Endothelial cell of umbilical vein (primary cell): ENCODE results near the gene LRRC41. TPM values are rescaled to one million over a fixed set of nuclear protein-coding genes. Genes with fewer than 3 reads are reported as not detected.
"Not testable (repeated sequence)": the region's sequence is repeated elsewhere in the genome, so short reads cannot be mapped to it uniquely, and the experiment has no call there.

ENCODE experiments used
- BruUV-seq: library from RNA; stranded (reverse); fragments of 400-500 nt; replicated peaks from 2 replicates; lab custom pipeline; 2021; lab: Mats Ljungman, UMichigan
- CTCF ChIA-PET: fragments of 300-600, 350-600 bp; sonication (Branson Sonifier 250); formaldehyde crosslinking; loops from one replicate; lab custom pipeline; 2021; ENCODE audit warnings: antibody characterized with exemption, inconsistent platforms; lab: Charles Lee
- POLR2A ChIA-PET: fragments of 300-600, 350-600 bp; sonication (Branson Sonifier 250); formaldehyde crosslinking; loops from one replicate; lab custom pipeline; 2021; ENCODE audit warnings: antibody characterized with exemption, inconsistent platforms; lab: Charles Lee
- DNase-seq: peaks from one replicate; pipeline ENCODE4 v3.0.0-alpha.2; 2011; ENCODE audit warnings: low read depth, low spot score
- FAIRE-seq: peaks from 2 replicates; lab custom pipeline; 2011; peaks lifted over from hg19 to GRCh38; lab: Jason Lieb, UNC
- H2AFZ ChIP-seq: 2 replicates; pipeline ENCODE4 v1.6.0; 2012; ENCODE audit warnings: low read depth, low read length, control low read depth, inconsistent platforms
- H3K27ac ChIP-seq: 2 replicates; pipeline ENCODE4 v1.5.1; 2011; ENCODE audit warnings: low read depth, mild to moderate bottlenecking, control low read depth, low read length, moderate library complexity; ENCODE audit not compliant: insufficient read depth
- H3K27me3 ChIP-seq, 2 experiments: 2 replicates each; pipeline versions ENCODE4 v1.6.0 to v1.6.1; 2011; ENCODE audit warnings: low read length in 2 of 2, mixed read lengths in 1 of 2; ENCODE audit not compliant: control insufficient read depth in 2 of 2, insufficient read depth in 2 of 2
- H3K36me3 ChIP-seq, 2 experiments: 2 replicates in 1 of 2; 3 replicates in 1 of 2; pipeline ENCODE4 v1.5.1; 2011; ENCODE audit warnings: low read length in 2 of 2, mild to moderate bottlenecking in 1 of 2, moderate library complexity in 1 of 2; ENCODE audit not compliant: control insufficient read depth in 2 of 2, insufficient read depth in 2 of 2; ENCODE audit errors: extremely low read depth in 1 of 2
- H3K4me1 ChIP-seq: 3 replicates; pipeline ENCODE4 v1.5.1; 2011; ENCODE audit warnings: mild to moderate bottlenecking, low read length; ENCODE audit not compliant: control insufficient read depth, insufficient read depth; ENCODE audit errors: extremely low read depth
- H3K4me2 ChIP-seq: 2 replicates; pipeline ENCODE4 v1.6.1; 2011; ENCODE audit warnings: low read length, control low read depth, mixed read lengths; ENCODE audit not compliant: insufficient read depth
- H3K4me3 ChIP-seq, 3 experiments: fragments of 200-600 bp in 1 of 3; sonication (generic), shearing (Covaris generic) in 1 of 3; replicated peaks in 1 of 3; 2 replicates each; pipeline ENCODE4 v1.5.1; 2011 to 2016; ENCODE audit warnings: control low read depth in 3 of 3, low read length in 3 of 3, mild to moderate bottlenecking in 2 of 3, inconsistent platforms in 1 of 3, low read depth in 1 of 3, moderate library complexity in 1 of 3; ENCODE audit not compliant: insufficient read depth in 1 of 3
- H3K79me2 ChIP-seq: 2 replicates; pipeline ENCODE4 v1.6.0; 2012; ENCODE audit warnings: low read length, inconsistent platforms; ENCODE audit not compliant: control insufficient read depth, insufficient read depth
- H3K9ac ChIP-seq: replicated peaks from 2 replicates; pipeline ENCODE3; 2011; ENCODE audit warnings: low read length, control low read depth; ENCODE audit not compliant: insufficient read depth; ENCODE audit errors: extremely low read depth
- H3K9me1 ChIP-seq: replicated peaks from 3 replicates; pipeline ENCODE4 v1.6.0; 2011; ENCODE audit warnings: mild to moderate bottlenecking, low read length; ENCODE audit not compliant: control insufficient read depth, insufficient read depth; ENCODE audit errors: extremely low read depth
- H3K9me3 ChIP-seq: replicated peaks from 2 replicates; pipeline ENCODE4 v1.5.1; 2012; ENCODE audit warnings: low read length, inconsistent platforms; ENCODE audit not compliant: control insufficient read depth, insufficient read depth
- H4K20me1 ChIP-seq: replicated peaks from 2 replicates; pipeline ENCODE3; 2011; ENCODE audit warnings: mild to moderate bottlenecking, low read length; ENCODE audit not compliant: control insufficient read depth, insufficient read depth; ENCODE audit errors: extremely low read depth
- EZH2 ChIP-seq: IDR thresholded peaks from 2 replicates; pipeline ENCODE4 v1.6.1; 2012; ENCODE audit warnings: borderline replicate concordance, low read depth, mild to moderate bottlenecking, moderate library complexity, low read length, inconsistent platforms; ENCODE audit not compliant: severe bottlenecking
- GATA2 ChIP-seq: IDR thresholded peaks from 2 replicates; pipeline ENCODE4 v1.7.0; 2011; ENCODE audit warnings: low read depth, mild to moderate bottlenecking, moderate library complexity, mixed read lengths, low read length; ENCODE audit not compliant: insufficient read length, insufficient read depth
- JUN ChIP-seq: IDR thresholded peaks from 2 replicates; pipeline ENCODE4 v1.6.1; 2011; ENCODE audit warnings: borderline replicate concordance, low read depth; ENCODE audit not compliant: insufficient read length, insufficient read depth
- MYC ChIP-seq: IDR thresholded peaks from one replicate; pipeline ENCODE4 v1.6.1; 2011; ENCODE audit warnings: mild to moderate bottlenecking, low read depth, low read length
- POLR2A ChIP-seq: IDR thresholded peaks from 2 replicates; pipeline ENCODE4 v1.6.1; 2012; ENCODE audit warnings: low read depth, mild to moderate bottlenecking, control low read depth, low read length
- dilution Hi-C: fragments of 300-500 bp; cut with MboI; formaldehyde crosslinking; loops from one replicate; pipeline ENCODE4 v1.15.0; 2019; ENCODE audit warnings: low sequenced_read_pairs; ENCODE audit not compliant: extremely low pct_ligation_motif_present
- intact Hi-C: fragments of 100-400 bp; cut with micrococcal nuclease; formaldehyde crosslinking; loops from one replicate; pipeline ENCODE4 v1.10.0; 2022
- polyA plus RNA-seq, 4 experiments: library from polyadenylated mRNA; depleted of rRNA in 3 of 4; stranded (reverse) in 3 of 4; unstranded in 1 of 4; fragments of >200 nt; gene quantifications; 2 replicates each; pipeline versions ENCODE4 v1.2.1 to v1.2.3, GENCODE V29; 2011 to 2012; ENCODE audit warnings: missing spikeins in 1 of 4
- total RNA-seq: library from RNA; stranded (reverse); gene quantifications from 2 replicates; pipeline ENCODE4 v1.2.3, GENCODE V29; 2021
- TF ChIP-seq, protein P1 (sequence below): IDR thresholded peaks from 2 replicates; pipeline ENCODE4 v1.6.1; 2011; ENCODE audit not compliant: insufficient read depth, insufficient read length

The LRRC41 gene
- total and polyA plus RNA-seq, 2 donors (not counting 3 experiments of a cell fraction or from before 2014, with no cell fraction given): 69.2 to 91.1 TPM

GRCh38 chr1:46236882-46237281, 66.5 kb downstream of the LRRC41 start:
- POLR2A ChIA-PET: no interaction called here
- no peak overlapping the region for H3K27ac ChIP-seq
- no peaks in the 10 kb centered on the region for H3K36me3 ChIP-seq
- H3K9me1 ChIP-seq: no peaks in the 10 kb centered on the region
- no peaks in the 10 kb centered on the region for H3K27me3 ChIP-seq
- H3K4me3 ChIP-seq: no peak overlapping the region
- H3K9ac ChIP-seq: no peak overlapping the region
- no peaks in the 10 kb centered on the region for H3K79me2 ChIP-seq
- no TSS peak for BruUV-seq
- no peaks in the 10 kb centered on the region for H3K4me1 ChIP-seq
- H2AFZ ChIP-seq: no peak overlapping the region
- dilution Hi-C loops (no loop called here), intact Hi-C loops (no loop called here)
- TF ChIP-seq GATA2 (no peak), EZH2 (no peak), MYC (no peak), POLR2A (no peak), JUN (no peak)
- TF ChIP-seq, protein P1, sequence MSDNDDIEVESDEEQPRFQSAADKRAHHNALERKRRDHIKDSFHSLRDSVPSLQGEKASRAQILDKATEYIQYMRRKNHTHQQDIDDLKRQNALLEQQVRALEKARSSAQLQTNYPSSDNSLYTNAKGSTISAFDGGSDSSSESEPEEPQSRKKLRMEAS: no peak
- H3K9me3 ChIP-seq: no peaks in the 10 kb centered on the region
- FAIRE-seq (no peak), DNase-seq (no peak)
- H3K4me2 ChIP-seq: no peak overlapping the region
- CTCF ChIA-PET: interaction anchor here (3.8 kb wide), 1 partner anchor 13 kb away, joined by 23 read pairs; no protein-coding TSS in a partner anchor
- H4K20me1 ChIP-seq: no peaks in the 10 kb centered on the region

DNA sequence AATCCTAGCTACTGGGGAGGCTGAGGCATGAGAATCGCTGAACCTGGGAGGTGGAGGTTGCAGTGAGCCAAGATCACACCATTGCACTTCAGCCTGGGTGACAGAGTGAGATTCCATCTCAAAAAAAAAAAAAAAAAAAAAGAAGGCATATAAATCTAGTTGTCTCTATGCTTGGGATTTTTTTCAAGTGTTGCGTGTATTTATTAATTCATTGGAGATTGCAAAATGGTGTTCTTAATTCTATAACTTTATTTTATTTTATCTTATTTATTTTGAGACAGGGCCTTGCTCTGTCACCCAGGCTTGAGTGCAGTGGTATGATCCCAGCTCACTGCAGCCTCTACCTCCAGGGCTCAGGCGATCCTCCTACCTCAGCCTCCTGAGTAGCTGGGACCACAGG, 72.2 kb downstream of the LRRC41 start:
- H4K20me1 ChIP-seq, H3K79me2 ChIP-seq, intact Hi-C loops, POLR2A ChIA-PET, FAIRE-seq, H3K4me3 ChIP-seq, dilution Hi-C loops, H3K4me2 ChIP-seq, H3K36me3 ChIP-seq, H3K27me3 ChIP-seq, H3K9me3 ChIP-seq, H3K9ac ChIP-seq, H3K4me1 ChIP-seq, H3K9me1 ChIP-seq, H2AFZ ChIP-seq, BruUV-seq, DNase-seq, H3K27ac ChIP-seq: not testable (repeated sequence)
- CTCF ChIA-PET: interaction anchor here (1.4 to 2.2 kb wide), 2 partner anchors 8 to 16 kb away, joined by 5 to 15 read pairs; no protein-coding TSS in a partner anchor

Other genes with a start within 250 kb of the LRRC41 start
- 14.3 and 14.6 TPM in 2 replicates for gene PIK3R3, start 171.0 kb downstream of the LRRC41 start, total RNA-seq
- 6.1 and 7.5 TPM in 2 replicates for gene PIK3R3, start 171.0 kb downstream of the LRRC41 start, polyA plus RNA-seq
- gene TSPAN1, start 128.5 kb downstream of the LRRC41 start, total RNA-seq: 0.37 and 0.88 TPM in 2 replicates
- 0.65 and 0.91 TPM in 2 replicates for gene TSPAN1, start 128.5 kb downstream of the LRRC41 start, polyA plus RNA-seq
- not detected in 2 replicates for gene P3R3URF, start 127.1 kb downstream of the LRRC41 start, total RNA-seq
- not detected in 2 replicates for gene P3R3URF, start 127.1 kb downstream of the LRRC41 start, polyA plus RNA-seq
- gene POMGNT1, start 105.2 kb downstream of the LRRC41 start, total RNA-seq: 64.4 and 66.9 TPM in 2 replicates
- gene POMGNT1, start 105.2 kb downstream of the LRRC41 start, polyA plus RNA-seq: 64.3 and 67.5 TPM in 2 replicates
- gene LURAP1, start 100.3 kb downstream of the LRRC41 start, total RNA-seq: 2.4 and 3.4 TPM in 2 replicates
- gene LURAP1, start 100.3 kb downstream of the LRRC41 start, polyA plus RNA-seq: 2.3 and 2.5 TPM in 2 replicates
- gene RAD54L, start 55.9 kb downstream of the LRRC41 start, total RNA-seq: 18.9 and 19.7 TPM in 2 replicates
- 10.1 and 10.5 TPM in 2 replicates for gene RAD54L, start 55.9 kb downstream of the LRRC41 start, polyA plus RNA-seq
- gene UQCRH, start 82 bp upstream of the LRRC41 start, total RNA-seq: 253 and 266 TPM in 2 replicates
- 301 and 527 TPM in 2 replicates for gene UQCRH, start 82 bp upstream of the LRRC41 start, polyA plus RNA-seq
- 21.6 and 22.4 TPM in 2 replicates for gene NSUN4, start 37.2 kb upstream of the LRRC41 start, total RNA-seq
- 18.6 and 23.4 TPM in 2 replicates for gene NSUN4, start 37.2 kb upstream of the LRRC41 start, polyA plus RNA-seq
- gene FAAH, start 90.7 kb upstream of the LRRC41 start, total RNA-seq: 1.5 TPM in 1 of 2 replicates, not detected in the other
- gene FAAH, start 90.7 kb upstream of the LRRC41 start, polyA plus RNA-seq: 0.47 and 0.76 TPM in 2 replicates
- not detected in 2 replicates for gene DMBX1, start 186.2 kb upstream of the LRRC41 start, total RNA-seq
- gene DMBX1, start 186.2 kb upstream of the LRRC41 start, polyA plus RNA-seq: not detected in 2 replicates
- not detected in 2 replicates for gene KNCN, start 248.0 kb upstream of the LRRC41 start, total RNA-seq
- not detected in 2 replicates for gene KNCN, start 248.0 kb upstream of the LRRC41 start, polyA plus RNA-seq